Activated CD8-positive, alpha-beta memory T cell treated with anti-CD3 and anti-CD28 coated beads for 4 hours (primary cell): ENCODE results near the gene C16orf54.
"Not testable (repeated sequence)": the region's sequence is repeated elsewhere in the genome, so short reads cannot be mapped to it uniquely, and the experiment has no call there.

ENCODE experiments used
- DNase-seq, 2 donors: peaks; one replicate each; pipeline ENCODE4 v3.0.0-alpha.2; 2020; ENCODE audit warnings: low read depth in 2 of 2

C16orf54 gene

DNA sequence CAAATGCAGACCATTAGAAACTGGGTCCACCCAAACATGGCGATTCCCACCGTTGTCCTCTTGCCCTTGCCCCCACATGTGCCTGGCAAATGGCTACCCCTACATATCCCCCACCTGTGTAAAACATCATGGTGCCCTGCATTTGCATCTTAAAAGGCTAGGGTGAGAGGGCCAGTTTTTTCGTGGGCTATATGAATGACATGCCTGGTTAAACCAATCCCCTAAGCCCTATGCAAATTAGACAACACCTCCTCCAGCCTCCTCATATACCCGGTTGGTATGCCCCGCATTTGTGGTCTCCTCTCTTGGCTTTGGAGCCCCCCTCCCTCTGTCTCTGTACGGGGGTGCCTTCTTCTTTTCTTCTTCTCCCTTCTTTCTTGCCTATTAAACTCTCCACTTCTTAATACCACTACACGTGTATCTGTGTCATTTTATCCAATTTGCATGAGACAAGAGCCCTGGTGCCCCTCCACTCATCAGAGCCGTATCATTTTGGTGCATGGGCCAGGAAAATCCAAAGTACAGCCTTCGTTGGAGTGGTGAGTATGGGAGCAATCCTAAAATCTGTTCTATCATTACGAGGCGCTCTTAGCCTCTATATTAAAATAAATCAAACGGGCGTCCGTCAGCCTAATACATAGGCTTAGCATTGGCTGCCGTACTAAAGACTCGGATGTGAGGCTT lies 36.7 kb downstream of the C16orf54 start:
- no peak for DNase-seq

DNA sequence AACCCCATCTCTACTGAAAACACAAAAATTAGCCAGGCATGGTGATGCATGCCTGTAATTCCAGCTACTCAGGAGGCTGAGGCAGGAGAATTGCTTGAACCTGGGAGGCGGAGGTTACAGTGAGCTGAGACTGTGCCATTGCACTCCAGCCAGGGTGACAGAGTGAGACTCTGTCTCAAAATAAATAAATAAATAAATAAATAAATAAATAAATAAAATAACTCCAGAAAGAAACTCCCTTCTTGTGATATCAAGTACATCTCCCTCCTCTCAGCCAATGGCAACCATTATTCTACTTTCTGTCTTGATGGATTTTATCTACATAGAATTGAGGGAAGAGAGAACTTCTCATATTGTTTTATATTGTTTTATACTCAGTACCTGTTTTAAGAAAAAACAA lies 38.6 kb downstream of the C16orf54 start:
- not testable (repeated sequence) for DNase-seq

DNA sequence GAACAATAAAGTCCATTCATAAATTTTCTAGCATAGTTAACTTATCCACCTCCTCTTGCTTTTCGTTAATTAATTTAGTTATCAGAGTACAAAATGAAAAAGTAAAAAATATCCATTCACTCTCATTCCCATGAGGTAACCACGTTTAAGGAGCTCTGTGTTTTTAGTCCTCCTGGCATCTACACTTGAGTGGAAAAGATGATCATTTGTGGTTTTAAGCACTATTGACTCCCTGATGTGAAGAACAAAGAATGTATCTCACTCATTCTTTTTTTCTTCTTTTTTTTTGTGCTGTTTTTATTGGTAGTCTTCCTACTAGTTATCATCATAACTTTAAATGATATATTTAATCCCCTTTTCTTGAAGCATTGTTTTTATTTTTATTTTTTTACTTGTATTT lies 40.8 kb downstream of the C16orf54 start:
- no peak for DNase-seq

DNA sequence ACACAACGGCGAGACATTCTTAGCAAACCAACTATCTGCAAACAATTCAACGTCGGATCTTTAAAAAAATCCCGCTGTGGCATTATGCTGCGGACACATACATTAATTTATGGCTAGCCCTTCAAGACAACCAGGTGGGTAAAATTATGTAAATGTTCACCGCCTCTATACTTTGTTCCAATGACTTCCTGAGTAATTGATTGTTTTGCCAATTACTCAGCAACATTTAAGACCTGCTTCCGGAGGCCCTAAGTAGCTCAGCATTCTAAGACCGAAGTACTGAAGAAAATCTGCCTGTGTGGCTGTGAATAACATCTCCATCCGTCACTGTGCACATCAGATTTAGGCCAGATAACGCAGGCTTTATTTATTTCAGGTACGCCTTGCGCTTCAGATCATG lies 43.5 kb downstream of the C16orf54 start:
- no peak for DNase-seq

DNA sequence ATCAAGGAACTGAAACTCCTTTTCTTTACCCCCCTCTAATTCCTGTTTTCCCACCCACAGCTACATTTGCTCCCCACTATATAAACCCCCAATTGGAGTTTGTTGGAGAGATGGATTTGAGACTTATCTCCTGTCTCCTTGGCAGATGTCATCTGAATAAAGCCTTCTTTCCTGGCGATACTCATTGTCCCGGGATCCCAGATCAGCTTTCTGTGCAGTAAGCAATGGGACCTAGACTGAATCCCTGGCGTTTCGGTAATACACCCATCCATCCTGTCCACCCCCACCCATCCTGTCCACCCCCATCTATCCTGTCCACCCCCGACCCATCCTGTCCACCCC lies 44.6 kb downstream of the C16orf54 start:
- DNase-seq, result no peak

DNA sequence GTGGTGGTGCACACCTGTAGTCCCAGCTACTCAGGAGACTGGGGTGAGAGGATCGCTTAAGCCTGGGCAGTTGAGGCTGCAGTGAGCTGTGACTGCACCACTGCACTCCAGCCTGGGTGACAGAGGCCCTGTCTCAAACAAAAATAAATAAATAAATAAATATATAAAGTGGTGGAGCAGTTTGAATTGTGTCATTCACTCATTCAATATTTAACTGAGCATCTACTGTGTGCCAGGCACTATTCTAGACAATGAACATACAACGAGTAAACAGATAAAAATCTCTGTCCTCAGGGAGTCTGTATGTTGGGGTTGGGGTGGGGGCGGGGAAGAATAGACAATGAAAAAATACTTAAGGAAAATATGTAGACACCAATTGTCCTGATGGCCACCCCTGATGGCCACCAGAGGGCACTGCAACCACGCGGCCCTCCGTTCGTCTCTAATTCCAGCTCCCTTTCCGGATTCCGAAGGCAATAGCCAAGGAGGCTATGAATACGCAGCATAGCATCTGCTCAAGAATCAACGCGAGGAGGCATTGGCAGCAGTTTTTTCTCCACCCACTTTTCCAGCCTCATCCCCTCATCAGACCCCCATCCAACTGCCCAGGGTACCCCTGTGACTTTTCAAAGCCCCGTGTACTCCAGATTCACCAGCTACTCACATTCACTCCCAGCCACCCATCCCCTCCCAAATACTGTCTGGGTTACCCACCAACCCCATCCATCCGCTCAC lies 45.4 kb downstream of the C16orf54 start:
- DNase-seq, result peak; percentile 47 to 49

DNA sequence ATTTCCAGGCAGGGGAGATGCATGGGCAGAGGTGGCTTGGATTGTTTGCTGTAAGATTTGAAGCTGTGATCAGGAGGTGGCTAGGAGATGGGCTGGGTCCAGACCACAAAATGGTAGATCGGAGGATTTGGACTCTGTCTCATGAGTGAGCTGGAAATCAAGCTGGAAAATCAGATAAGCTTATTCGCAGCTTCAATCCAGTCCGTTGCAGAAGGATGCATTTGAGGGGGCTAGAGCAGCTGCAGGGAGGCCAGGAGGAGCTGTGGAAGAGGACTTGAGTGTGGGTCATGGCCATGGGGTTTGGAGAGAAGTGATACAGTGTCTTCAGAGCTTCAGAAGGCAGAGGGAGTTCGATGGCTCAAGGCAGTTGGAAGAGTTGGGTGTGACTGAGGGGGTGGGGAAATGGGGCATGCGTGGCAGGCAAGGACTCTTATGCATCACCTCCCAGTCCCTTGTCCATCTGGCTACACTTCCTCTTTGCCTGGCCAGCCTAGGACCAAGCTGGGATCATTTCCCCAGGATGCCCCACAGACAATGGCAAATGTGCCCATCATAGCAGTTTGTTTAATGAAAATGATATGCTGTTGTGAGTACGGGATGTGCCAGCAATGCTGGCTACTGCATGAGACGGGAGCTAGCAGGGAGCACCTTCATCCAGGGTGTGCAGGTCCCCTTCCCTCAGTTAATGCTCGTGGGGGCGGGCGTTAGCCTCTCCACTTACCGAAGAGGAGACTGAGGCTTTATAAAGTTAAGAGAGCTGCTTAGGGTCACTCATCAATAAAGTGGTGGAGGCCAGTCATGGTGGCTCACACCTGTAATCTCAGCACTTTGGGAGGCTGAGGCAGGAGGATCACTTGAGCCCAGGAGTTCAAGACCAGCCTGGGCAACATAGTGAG lies 46.2 kb downstream of the C16orf54 start:
- DNase-seq, result no peak

DNA sequence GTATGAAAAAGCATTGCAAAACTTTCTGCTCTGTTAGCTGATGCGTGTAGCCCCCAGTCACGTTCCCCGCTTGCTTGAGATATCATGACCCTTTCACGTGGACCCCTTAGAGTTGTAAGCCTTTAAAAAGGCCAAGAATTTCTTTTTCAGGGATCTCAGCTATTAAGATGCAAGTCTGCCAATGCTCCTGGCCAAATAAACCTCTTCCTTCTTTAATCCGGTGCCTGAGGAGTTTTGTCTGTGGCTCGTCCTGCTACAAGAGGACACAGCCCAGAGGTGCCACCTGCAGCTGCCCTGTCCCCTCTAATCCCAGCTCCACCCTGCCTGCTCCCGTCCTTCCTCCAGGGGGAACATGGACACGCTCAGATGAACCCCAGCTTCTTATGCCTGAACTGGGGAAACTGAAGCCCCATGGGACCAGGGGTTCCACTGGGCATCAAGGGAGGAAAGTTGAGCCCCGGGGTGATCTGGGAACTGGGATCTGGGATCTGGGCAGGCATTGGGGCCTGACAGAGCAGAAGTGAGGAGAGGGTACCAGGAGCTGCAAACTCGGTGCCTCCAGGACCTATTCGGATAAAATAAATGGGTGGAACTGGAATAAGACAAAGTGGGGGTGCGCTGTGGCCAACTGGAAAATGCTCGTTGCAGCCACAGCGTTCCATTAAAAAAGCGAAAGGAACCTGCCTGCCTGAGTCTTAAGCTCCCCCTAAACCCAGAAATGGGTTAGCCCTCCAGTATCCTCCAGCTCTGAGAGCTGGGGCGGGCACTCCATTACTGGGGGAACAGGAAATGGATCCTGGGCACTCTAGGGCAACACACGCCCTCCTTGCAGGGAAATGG lies 47.1 kb downstream of the C16orf54 start:
- DNase-seq, result no peak

DNA sequence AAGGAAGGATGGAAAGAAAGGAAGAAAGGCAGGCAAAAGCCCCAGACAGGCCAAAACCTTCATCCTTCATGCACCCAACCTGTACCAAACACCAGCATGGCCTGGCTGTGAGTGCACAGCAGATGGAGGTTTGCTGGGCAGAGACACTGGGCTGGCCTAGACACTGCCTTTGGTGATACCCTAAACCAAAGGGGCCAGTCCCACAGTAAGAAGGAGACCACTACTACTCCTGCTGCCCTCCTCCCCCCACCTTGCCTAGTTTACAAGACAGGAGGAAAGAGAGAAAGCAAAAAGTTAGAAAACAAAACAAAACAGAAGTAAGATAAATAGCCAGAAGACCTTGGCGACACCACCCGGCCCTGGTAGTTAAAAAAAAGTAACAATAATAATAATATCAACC lies 47.7 kb downstream of the C16orf54 start:
- DNase-seq, result no peak

DNA sequence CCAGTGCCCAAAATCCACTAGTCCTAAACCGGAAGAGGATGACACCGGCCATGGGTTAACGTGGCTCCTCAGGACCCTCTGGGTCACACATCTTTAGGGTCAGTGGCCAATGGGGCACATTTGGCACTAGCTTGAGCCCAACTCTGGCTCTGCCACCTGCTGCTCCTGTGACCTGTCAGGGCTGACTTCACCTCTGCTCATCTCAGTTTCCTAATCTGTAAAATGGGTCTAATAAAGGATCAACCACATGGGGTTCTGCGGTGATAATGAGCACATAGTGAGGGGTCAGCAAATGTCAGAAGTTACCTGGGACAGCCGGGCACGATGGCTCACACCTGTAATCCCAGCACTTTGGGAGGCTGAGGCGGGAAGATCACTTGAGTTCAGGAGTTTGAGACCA lies 48.4 kb downstream of the C16orf54 start:
- DNase-seq, result no peak

DNA sequence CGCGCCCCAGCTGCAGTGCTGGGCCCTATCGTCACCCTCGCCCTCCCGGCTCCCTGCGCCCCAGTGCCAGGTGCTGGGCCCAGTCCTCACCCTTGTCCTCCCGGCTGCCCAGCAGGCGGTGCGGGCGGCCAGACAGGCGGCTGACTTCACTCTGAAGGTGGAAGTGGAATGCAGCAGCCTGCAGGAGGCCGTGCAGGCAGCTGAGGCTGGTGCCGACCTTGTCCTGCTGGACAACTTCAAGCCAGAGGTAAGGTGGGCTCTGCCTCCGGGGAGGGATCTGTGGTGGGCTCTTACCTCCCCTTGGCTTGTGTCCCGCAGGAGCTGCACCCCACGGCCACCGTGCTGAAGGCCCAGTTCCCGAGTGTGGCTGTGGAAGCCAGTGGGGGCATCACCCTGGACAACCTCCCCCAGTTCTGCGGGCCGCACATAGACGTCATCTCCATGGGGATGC lies 48.9 kb downstream of the C16orf54 start:
- no peak for DNase-seq

DNA sequence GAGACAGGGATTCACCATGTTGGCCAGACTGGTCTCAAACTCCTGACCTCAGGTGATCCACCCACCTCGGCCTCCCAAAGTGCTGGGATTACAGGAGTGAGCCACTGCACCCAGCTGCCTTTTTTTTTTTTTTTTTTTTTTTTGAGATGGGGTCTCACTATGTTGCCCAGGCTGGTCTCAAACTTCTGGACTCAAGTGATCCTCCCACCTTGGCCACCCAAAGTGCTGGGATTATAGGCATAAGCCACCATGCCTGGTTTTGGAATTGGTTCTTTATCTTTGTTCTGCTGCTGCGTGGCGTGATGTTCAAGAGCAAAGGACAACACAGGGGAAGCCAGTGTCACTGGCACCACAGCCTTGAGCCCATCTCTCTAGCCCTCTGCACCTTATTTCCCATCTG lies 50.1 kb downstream of the C16orf54 start:
- DNase-seq, result not testable (repeated sequence)

DNA sequence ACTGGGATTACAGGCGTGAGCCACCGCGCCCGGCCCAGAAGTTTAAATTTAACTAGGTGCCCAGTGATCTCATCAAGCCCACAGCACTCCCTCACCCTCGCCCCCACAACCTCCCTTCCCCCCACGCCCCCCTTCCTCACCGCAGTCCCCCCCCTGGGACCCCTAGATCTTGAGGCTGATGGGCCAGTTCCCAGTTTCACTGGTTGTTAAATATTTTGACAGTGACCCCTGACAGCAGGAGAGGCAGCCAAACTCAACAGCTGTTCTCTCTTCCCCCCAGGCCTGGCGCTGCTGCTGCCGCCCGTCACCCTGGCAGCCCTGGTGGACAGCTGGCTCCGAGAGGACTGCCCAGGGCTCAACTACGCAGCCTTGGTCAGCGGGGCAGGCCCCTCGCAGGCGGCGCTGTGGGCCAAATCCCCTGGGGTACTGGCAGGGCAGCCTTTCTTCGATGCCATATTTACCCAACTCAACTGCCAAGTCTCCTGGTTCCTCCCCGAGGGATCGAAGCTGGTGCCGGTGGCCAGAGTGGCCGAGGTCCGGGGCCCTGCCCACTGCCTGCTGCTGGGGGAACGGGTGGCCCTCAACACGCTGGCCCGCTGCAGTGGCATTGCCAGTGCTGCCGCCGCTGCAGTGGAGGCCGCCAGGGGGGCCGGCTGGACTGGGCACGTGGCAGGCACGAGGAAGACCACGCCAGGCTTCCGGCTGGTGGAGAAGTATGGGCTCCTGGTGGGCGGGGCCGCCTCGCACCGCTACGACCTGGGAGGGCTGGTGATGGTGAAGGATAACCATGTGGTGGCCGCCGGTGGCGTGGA lies 51.2 kb downstream of the C16orf54 start:
- DNase-seq, result no peak

DNA sequence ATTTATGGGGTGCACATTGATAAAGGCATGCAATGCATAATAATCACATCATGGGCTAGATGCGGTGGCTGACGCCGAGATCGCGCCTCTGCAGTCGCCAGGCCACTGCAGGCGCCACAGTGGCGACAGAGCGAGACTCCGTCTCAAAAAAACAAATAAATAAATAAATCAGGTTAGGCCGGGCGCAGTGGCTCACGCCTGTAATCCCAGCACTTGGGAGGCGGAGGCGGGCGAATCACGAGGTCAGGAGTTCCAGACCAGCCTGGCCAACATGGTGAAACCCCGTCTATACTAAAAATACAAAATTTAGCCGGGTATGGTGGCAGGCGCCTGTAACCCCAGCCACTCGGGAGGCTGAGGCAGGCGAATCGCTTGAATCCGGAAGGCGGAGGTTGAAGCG lies 53.2 kb downstream of the C16orf54 start:
- DNase-seq, result not testable (repeated sequence)
